HG02981 (cell line): Measurements from ENCODE around the gene ZNF557.
A peak's percentile ranks its signal among the peaks of the same experiment; 100 is the strongest.

ENCODE experiments used
- ATAC-seq: cut with Tn5 transposase; IDR thresholded peaks from one replicate; pipeline ENCODE4 v1.9.1; 2021; ENCODE audit warnings: mild to moderate bottlenecking, moderate library complexity; ENCODE audit not compliant: unreplicated experiment

The ZNF557 gene

DNA sequence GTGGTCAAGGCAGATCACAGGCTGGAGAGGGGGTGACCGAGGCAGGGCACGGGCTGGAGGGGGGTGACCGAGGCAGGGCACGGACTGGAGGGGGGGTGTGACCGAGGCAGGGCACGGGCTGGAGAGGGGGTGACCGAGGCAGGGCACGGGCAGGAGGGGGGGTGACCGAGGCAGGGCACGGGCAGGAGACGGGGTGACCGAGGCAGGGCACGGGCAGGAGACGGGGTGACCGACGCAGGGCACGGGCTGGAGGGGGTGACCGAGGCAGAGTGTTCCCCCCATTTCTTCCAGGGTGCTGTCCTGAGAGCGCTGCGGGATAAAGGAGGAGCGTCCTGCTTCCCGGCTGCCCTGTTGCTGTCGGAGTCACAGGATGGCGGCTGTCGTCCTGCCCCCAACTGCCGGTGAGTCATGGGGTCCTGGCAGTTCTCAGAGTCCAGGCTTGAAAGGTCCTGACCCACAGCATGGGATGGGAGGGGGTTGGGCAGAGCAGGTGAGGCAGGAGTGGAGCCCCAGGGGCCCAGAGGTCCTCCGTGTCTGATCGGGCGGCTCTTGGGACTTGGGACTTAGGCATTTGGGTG, 5.3 kb downstream of the ZNF557 start:
- ATAC-seq, result no peak

DNA sequence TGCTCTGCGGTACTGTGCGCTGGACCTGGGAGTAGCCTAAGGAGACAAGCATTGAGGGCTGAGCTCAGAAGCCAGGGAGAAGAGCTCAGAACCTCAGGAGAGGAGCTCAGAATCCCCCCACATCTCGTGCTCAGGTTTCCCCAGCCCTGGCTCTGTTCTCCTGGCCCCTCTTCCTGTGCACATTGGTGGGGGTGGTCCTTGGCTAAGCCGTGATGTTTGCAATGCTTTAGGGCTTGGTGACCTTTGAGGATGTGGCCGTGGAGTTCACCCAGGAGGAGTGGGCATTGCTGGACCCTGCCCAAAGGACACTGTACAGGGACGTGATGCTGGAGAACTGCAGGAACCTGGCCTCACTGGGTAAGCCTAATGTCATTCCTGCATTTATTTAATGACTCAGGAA, 6.6 kb downstream of the ZNF557 start:
- no peak for ATAC-seq

DNA sequence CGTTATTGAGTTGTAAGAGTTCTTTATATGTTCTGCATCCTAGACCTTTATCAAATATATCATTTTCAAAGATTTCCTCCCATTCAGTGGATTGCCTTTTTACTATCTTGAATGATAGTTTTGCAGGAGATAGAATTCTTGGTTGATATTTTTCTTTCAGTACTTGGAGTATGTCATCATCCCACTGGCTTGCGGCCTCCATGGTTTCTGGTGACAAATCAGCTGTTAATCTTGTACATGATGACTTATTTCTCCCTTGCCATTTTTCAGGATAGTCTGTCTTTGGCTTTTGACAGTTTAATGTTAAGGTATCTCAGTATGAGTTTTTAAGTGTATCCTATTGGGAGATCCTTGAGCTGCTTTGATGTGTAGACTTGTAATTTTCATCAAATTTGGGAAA, 8.5 kb downstream of the ZNF557 start:
- ATAC-seq, result no peak

DNA sequence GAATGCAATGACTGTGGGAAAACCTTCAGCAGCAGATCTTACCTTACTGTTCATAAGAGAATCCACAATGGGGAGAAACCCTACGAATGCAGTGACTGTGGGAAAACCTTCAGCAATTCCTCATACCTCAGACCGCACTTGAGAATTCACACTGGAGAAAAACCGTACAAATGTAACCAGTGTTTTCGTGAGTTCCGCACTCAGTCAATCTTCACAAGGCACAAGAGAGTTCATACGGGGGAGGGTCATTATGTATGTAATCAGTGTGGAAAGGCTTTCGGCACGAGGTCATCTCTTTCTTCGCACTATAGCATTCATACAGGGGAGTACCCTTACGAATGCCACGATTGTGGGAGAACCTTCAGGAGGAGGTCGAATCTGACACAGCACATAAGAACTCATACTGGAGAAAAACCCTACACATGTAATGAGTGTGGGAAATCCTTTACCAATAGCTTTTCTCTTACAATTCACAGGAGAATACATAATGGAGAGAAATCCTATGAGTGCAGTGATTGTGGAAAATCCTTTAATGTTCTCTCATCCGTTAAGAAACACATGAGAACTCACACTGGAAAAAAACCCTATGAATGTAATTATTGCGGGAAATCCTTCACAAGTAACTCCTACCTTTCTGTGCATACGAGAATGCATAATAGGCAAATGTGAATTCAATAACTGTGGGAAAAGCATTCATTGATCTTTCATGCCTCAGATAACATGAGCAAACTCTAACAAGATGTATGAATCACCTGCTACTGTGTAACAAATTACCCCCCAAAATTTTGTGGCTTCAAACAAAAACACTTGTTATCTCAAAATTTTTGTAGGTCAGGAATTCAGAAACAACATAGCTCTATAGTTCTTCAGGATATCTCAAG, 13.8 kb downstream of the ZNF557 start:
- no peak for ATAC-seq

DNA sequence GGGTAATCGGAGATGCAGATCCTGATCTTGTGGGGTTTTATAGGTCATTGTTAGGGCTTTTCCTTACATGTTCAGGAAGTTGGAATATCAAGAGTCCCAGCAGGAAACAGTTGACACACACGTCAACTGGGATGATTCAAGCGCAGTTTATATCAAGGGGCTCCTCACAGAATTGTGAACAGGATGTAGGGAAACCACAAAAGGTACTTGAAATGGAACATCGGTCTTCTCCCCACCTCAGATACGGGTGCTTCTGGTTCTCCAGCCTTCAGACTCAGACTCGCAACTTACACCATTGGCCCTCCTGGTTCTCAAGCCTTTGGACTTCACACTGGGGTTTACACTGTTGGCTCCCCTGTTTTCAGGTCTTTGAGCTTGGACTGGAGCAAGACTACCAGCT, 19.5 kb downstream of the ZNF557 start:
- ATAC-seq, result no peak

DNA sequence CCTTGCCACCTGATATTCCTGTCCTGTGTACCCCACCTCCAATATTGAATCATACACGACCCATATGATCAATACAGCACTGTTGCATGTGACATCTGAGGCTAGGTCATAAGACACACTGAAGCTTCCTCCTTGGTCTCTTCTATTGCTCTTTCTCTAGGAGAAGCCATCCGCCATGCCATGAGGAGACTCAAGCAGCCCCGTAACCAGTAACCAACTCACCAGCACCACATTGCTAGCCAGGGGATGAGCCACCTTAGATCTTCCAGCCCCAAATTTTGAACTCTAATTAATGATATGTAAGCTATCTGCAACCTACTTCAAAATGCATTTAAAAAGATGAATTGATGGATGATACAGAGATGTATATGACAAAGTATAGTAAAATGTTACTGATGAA, 28.6 kb downstream of the ZNF557 start:
- no peak for ATAC-seq

DNA sequence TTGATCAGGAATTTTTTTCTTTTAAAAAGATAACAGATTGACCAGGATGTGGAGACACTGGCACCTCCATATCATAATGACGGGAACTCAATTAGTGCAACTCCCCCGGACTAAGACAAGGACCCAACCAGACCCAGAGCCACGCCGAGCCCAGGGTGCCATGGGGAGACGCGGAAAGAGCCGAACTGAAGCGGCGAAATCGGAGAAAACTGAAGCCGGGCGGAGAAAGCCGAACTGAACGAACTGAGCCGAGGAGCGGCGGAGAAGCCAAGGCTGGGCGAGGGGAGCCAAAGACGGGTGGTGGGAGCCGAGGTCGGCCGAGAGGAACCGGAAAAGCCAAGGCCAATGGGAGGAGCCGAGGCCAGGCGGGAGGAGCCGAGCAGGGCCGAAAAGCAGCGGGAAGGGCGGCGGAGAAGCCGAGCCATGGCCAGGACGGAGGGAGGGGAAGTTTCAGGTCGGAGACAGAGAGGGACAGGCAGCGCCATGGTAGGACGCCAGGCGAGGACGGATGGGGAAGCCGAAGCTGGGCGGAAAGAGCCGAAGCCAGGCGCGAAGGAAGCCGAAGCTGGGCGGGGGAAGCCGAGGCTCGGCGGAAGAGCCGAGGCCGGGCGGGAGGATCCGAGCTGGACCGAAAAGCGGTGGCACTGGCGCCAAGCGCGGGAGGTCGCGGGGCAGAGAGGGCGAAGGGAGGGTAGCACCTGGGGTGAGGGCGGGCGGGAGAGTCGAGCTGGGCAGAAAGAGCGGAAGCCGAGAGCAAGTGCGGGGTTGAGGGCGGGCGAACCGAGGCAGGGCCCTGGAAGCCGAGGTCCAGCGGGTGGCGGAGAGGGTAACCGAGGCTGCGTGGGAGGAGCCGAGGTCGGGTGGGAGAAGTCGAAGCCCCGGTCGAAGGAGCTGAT, 29.4 kb downstream of the ZNF557 start:
- ATAC-seq, result peak; percentile 81

DNA sequence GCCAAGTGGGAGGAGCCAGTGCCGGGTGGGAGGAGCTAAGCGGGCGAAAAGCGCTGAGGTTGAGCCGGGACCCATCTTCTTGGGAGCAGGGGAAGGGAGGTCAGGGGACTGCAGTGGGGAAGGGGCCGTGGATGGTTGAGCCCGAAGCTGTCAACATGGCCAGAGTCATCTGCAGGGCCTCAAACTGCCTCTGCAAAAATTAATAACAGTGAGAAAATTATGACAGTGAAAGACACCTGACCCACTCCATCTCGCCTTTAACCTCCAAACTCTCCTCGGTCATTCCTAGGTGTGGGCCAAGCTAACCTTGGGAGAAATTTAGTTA, 30.1 kb downstream of the ZNF557 start:
- ATAC-seq, result no peak

DNA sequence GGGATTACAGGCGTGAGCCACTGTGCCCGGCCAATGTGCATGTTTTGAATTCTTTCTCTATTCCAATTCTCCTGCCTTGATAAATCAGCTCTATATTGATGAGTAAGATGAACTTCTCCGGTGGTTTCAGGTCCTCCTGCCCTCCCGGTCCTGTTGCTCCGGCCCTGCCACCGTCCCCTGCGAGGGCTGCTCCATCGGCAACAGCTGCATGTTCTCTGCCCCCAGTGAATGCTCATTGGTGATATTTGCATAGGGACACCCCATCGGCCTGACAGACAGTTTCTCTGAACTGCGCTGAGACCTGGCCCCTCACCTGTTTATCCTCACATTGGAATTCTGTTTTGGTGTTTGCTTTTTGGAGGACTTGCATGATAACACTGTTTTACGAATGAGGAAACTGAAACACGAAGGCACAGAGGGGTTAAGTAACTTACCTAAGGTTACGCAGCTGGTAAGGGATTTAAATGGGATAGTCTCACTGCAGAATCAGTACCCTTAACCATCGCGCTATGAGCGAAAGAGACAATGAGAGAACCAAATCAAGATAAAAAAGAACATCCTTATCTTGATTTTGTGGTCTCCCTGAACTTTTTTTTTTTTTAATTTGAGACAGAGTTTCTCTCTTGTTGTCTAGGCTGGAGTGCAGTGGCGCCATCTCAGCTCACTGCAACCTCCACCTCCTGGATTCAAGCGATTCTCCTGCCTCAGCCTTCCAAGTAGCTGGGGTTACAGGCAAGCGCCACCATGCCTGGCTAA, 32.2 kb downstream of the ZNF557 start:
- no peak for ATAC-seq

DNA sequence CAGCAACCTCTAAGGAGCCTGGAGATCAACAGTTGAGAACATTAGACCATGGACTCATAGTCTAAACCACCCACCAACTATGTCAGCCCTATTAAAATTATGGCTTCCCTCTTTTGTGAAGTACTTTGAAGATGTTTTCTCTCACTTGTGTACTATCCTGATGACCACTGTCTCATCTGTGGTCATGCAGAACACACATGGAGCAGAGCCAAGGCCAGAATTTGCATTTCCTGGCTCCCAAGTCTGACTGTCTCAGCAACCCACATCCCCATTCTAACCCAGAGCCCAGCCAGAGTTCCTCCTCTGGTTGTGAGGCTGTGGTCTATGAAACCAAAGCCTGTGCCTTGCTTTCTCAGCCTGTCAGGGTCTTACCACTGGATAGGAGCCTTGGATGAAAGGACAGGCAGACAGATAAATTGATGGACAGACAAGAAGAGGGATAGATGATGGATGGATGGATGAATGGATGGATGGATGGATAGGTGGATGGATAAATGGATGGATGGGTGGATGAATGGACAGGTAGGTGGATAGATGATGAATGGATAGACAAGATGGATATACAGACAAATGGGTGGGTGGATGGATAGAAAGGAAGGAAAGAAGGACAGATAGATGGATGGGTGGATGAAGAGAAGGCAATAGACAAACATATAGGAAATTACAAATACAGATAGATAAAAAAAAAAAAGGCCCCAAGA, 35.4 kb downstream of the ZNF557 start:
- ATAC-seq, result no peak

DNA sequence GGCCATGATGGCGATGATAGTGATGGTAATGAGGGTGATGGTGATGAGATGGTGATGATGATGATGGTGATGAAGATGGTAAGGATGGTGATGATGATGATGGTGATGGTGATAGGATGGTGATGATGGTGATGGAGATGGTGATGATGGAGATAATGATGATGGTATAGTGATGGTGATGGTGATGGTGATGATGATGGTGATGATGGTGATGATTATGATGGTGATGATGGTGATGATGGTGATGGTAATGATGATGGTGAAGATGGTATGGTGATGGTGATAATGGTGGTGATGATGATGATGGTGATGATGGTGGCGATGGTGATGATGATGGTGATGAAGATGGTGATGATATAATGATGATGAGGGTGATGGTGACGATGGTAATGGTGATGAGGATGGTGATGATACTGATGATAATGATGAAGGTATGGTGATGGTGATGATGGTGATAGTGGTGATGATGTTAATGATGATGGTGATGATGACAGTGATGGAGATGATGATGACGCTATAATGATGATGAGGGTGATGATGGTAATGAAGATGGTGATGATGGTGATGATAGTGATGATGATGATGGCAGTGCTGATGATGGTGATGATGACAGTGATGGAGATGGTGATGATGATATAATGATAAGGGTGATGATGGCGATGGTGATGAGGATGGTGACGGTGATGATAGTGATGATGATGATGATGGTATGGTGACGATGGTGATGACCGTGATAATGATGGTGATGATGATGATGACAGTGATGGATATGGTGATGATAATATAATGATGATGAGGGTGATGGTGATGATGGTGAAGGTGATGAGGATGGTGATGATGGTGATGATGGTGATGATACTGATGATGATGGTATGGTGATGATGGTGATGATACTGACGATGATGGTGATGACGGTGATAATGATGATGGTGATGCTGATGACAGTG, 37.5 kb downstream of the ZNF557 start:
- ATAC-seq, result no peak

DNA sequence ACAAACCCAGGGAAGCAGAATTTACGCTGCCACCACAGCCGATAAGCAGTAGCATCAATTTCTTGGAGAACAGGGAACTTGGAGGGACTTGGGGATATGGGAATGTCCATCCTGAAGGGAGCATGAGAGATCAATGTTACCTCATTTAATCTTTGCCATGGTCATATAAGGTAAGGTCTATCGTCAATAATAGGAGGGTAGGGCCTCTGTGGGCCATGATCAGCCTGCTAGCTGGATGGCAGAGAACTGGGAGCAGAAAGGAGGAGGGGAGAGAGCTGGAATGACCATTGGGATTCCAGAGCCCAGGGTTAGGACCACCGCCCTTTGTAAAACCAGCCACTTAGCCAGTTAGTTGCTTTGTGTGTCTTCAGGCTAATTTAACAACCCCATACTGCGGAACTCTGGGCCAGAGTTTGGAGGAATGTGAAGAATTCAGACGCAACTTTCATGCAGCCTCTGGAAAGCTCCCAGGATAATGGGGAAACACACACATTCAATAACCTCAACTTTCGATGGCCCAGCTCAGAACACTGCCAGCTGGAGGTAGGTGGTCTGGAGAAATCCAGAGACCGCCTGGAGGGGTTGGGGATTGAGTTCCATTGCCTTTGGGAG, 40.3 kb downstream of the ZNF557 start:
- no peak for ATAC-seq

DNA sequence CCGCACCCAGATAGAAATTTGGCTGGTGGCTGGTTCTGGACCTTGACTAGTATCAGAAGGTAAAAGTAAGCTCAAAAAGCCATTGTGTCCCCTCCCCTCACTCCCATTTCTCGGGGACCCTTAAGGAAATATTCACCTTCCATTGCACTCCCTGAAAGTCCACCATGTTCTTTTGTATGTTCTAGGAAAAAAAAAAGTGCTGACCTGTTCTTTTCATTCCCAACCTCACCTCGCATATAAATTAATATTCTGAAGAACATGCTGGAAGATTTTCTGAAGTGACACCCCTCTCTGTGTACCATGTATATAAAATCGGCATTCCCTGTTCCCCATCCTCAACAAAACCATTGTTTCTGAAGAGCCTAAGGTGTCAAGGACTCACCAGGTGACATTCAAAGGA, 43.2 kb downstream of the ZNF557 start:
- no peak for ATAC-seq

DNA sequence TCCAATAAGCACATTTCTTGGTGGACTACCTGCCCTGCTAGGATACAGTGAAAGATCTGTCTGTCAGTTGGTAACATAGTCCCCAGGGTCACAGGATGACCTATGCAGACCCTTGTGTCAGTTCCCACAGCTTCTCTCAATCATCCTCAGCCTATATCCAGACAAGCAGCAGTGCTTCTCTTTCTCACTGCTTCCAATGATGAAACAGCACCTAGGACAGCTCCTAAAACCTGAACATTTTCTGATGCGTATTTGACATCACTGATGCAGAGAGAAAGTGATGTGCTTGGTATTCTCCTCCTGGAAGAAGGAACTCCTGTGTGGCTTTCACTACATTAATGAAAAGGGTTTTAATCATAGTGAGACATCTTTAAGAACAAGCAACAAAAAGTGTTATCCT, 43.7 kb downstream of the ZNF557 start:
- no peak for ATAC-seq

DNA sequence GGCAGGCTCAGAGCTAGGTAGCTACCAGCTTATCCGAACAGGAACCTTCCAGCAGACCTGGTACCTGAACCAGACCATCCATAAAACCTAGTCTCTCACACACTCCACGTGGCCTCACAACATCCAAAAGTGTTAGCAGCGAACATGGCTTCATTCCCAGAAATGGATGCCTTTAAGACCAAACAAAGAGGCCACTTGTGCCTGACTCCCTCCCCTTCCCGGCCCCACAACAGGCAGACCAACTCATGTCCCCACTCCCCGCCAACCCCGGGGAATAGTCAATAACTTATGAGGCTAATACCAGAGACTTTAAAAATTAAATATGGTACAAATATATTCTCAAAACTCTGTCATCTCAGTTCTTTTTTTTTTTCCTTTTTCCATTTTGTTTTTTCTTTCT, 46.2 kb downstream of the ZNF557 start:
- no peak for ATAC-seq

DNA sequence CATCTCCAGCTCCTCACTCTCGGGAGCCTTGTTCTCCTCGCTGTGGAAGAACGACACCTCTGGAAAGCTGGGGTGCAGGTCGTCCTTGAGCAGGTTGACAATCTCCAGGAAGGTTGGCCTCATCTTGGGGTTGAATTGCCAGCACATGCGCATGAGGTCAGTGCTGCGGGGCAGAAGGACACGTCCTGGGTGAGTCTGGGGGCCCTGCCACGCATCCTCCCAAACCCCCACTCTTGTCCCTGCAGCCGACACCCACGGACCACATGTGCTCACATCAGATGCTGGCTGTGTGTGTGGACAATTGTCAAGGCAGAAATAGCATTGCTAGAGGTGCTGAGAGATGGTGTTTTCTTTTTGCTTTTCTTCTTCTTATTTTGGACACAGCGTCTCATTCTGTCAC, 47.7 kb downstream of the ZNF557 start:
- ATAC-seq, result no peak

DNA sequence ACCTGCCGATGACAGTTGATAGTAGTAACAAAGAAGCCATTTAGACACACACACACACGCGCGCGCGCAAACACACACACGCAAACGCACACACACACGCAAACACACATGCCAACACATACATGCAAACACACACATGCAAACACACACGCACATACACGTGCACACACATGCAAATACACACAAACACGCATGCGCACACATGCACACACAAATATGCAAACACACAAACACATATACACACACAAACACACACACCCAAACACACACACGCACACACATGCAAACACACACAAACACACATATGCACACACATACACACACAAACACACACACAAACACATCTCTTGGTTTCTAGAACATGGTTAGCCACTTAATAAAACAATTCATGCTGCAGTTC, 50.1 kb downstream of the ZNF557 start:
- no peak for ATAC-seq

DNA sequence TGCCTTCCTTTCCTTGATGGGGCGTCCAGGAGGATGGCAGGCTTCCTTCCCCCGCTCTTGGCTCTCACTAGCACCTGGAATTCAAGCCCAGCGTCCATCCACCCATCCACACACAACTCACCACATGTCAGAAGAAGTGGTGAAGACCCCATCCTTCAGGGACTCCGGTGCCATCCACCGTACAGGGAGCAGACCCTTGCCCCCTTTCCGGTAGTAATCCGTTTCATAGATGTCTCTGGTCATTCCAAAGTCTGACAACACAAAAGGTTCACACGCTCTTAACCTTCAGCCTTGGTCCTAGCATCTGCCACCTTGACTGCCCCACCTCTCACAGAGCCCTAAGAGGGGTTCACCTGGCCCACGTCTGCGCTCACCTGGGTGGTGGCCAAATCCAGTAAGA, 51.0 kb downstream of the ZNF557 start:
- no peak for ATAC-seq

DNA sequence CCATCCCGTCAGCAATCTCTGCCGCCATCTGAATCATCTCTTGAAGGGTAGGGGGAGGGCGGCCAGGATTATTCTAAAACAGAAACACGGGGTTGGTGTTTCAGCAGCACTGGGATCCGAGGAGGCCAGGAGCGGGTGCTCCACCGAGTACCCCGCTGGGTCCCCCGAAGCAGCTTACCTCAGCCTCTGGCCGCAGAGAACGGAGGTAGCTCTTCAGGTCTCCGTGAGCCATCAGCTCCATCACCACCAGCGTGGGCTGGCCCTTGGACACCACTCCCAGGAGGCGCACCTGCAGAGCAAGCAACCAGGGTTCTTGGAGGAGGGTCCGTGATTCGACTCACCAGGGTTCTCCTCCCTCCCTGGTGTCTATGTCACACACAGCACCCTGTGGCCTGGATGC, 53.2 kb downstream of the ZNF557 start:
- no peak for ATAC-seq
